Measurements from ENCODE around the gene TAC3.

The TAC3 gene

GRCh38 chr12:57048423-57049118 lies 32.2 kb upstream of the TAC3 start:
- peaks cover 27% of the 10 kb centered on the region for H3K27me3 ChIP-seq (ENCODE audit: control insufficient read depth, low read length)
- no peak overlapping the region for H3K4me3 ChIP-seq (ENCODE audit: low read length)
- peaks cover 10% of the 10 kb centered on the region for H3K4me1 ChIP-seq (ENCODE audit: control insufficient read depth, low read length)
- H3K9me3 ChIP-seq (ENCODE audit: control insufficient read depth, insufficient read depth, low read length): no peaks in the 10 kb centered on the region
- no peaks in the 10 kb centered on the region for H4K20me1 ChIP-seq (ENCODE audit: control insufficient read depth, insufficient read depth, low read depth, low read length)
- H3K27ac ChIP-seq (ENCODE audit: low read depth, low read length): no peak overlapping the region
- H3F3A ChIP-seq (ENCODE audit: control insufficient read depth, insufficient read depth): no peaks in the 10 kb centered on the region
- H3K4me2 ChIP-seq (ENCODE audit: low read length): no peak overlapping the region
- H3K36me3 ChIP-seq (ENCODE audit: control insufficient read depth, low read length): no peaks in the 10 kb centered on the region
- no peak for TF ChIP-seq CTCF (IDR thresholded peaks at IDR 0.05; ENCODE audit: low read depth, low read length, poor library complexity, severe bottlenecking)
- TF ChIP-seq EZH2phosphoT487 (IDR thresholded peaks at IDR 0.05; ENCODE audit: borderline replicate concordance, low read length): no peak
- H3K9me2 ChIP-seq (replicated peaks; ENCODE audit: control insufficient read depth, low read length): no peaks in the 10 kb centered on the region
- no peaks in the 10 kb centered on the region for H3K79me2 ChIP-seq (ENCODE audit: control insufficient read depth, low read length)

GRCh38 chr12:57047981-57048380 lies 31.7 kb upstream of the TAC3 start:
- H3F3A ChIP-seq (ENCODE audit: control insufficient read depth, insufficient read depth): no peaks in the 10 kb centered on the region
- no peaks in the 10 kb centered on the region for H4K20me1 ChIP-seq (ENCODE audit: control insufficient read depth, insufficient read depth, low read depth, low read length)
- no peaks in the 10 kb centered on the region for H3K9me2 ChIP-seq (replicated peaks; ENCODE audit: control insufficient read depth, low read length)
- H3K4me3 ChIP-seq (ENCODE audit: low read length): no peak overlapping the region
- no peak for TF ChIP-seq CTCF (IDR thresholded peaks at IDR 0.05; ENCODE audit: low read depth, low read length, poor library complexity, severe bottlenecking)
- TF ChIP-seq EZH2phosphoT487 (IDR thresholded peaks at IDR 0.05; ENCODE audit: borderline replicate concordance, low read length): no peak
- H3K27ac ChIP-seq (ENCODE audit: low read depth, low read length): no peak overlapping the region
- peaks cover 10% of the 10 kb centered on the region for H3K4me1 ChIP-seq (ENCODE audit: control insufficient read depth, low read length)
- no peaks in the 10 kb centered on the region for H3K9me3 ChIP-seq (ENCODE audit: control insufficient read depth, insufficient read depth, low read length)
- peaks cover 33% of the 10 kb centered on the region for H3K27me3 ChIP-seq (ENCODE audit: control insufficient read depth, low read length)
- no peaks in the 10 kb centered on the region for H3K79me2 ChIP-seq (ENCODE audit: control insufficient read depth, low read length)
- H3K4me2 ChIP-seq (ENCODE audit: low read length): no peak overlapping the region
- H3K36me3 ChIP-seq (ENCODE audit: control insufficient read depth, low read length): no peaks in the 10 kb centered on the region

- Histone ChIP-seq H3K9me3 (ENCODE audit: control insufficient read depth, insufficient read depth, low read length) (no peaks in the 10 kb centered on the region), H3K9me2 (replicated peaks; ENCODE audit: control insufficient read depth, low read length) (no peaks in the 10 kb centered on the region), H3K27ac (ENCODE audit: low read depth, low read length) (no peak overlapping the region), H3K79me2 (ENCODE audit: control insufficient read depth, low read length) (no peaks in the 10 kb centered on the region), H3F3A (ENCODE audit: control insufficient read depth, insufficient read depth) (no peaks in the 10 kb centered on the region), H3K4me2 (ENCODE audit: low read length) (no peak overlapping the region), H4K20me1 (ENCODE audit: control insufficient read depth, insufficient read depth, low read depth, low read length) (no peaks in the 10 kb centered on the region), H3K4me1 (ENCODE audit: control insufficient read depth, low read length) (peaks cover 10% of the 10 kb centered on the region), H3K4me3 (ENCODE audit: low read length) (no peak overlapping the region), H3K27me3 (ENCODE audit: control insufficient read depth, low read length) (peaks cover 37% of the 10 kb centered on the region), H3K36me3 (ENCODE audit: control insufficient read depth, low read length) (no peaks in the 10 kb centered on the region)
- TF ChIP-seq EZH2phosphoT487 (IDR thresholded peaks at IDR 0.05; ENCODE audit: borderline replicate concordance, low read length) (no peak), CTCF (IDR thresholded peaks at IDR 0.05; ENCODE audit: low read depth, low read length, poor library complexity, severe bottlenecking) (no peak)
Measured at GRCh38 chr12:57046947-57047890, 30.9 kb upstream of the TAC3 start.

All from DOHH2 (cell line).